GM12801 (cell line): Measurements from ENCODE around the gene UCK1.

Source experiments
- CTCF ChIP-seq: IDR thresholded peaks from one replicate; pipeline ENCODE4 v1.5.1; 2011; ENCODE audit warnings: control low read depth; ENCODE audit not compliant: insufficient read length; ENCODE audit errors: extremely low read depth

Gene UCK1

DNA sequence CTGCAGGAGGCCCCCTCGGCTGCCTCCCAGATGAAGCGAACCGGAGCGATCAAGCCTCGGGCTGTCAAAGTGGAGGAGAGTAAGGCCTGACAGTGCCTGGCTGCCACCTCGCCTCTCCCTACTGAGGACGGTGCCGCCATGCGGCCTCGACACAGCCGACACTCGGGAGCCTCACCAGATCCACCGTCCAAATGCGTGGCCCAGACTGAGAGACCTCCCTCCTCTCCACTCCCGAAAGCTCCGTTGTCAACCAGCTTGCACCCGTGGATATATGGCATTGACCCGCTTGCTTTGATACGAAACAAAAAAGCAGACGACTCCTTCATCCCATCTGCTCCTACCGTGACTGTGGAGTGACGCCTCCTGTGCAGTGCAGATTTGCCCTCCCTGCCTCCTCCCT is 35.3 kb downstream of the UCK1 start:
- no peak for TF ChIP-seq CTCF

GRCh38 chr9:131494296-131494870 is 36.7 kb downstream of the UCK1 start:
- TF ChIP-seq CTCF, result no peak

DNA sequence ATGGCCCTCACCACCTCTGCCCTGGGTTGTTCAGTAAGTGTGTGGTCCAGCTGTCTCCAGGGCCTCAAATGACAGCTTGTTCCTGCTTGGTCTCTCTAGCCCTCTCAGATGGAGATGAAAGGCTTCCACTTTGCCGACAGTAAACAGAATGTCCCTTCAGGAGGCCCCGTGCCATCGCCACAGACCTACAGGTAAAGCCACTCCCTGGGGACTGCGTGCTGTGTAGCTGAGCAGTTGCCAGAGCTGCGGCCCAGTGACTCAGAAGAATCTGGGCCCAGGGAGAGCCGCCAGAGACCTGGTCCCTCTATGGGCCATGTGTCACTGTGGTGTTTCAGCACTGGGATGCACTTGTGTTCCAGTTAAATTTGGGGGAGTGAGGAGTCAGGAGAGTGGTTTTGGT is 39.0 kb downstream of the UCK1 start:
- no peak for TF ChIP-seq CTCF

GRCh38 chr9:131491001-131491710 is 39.9 kb downstream of the UCK1 start:
- no peak for TF ChIP-seq CTCF

- TF ChIP-seq CTCF, result no peak
These were observed 40.5 kb downstream of the UCK1 start for GRCh38 chr9:131490514-131490913.

DNA sequence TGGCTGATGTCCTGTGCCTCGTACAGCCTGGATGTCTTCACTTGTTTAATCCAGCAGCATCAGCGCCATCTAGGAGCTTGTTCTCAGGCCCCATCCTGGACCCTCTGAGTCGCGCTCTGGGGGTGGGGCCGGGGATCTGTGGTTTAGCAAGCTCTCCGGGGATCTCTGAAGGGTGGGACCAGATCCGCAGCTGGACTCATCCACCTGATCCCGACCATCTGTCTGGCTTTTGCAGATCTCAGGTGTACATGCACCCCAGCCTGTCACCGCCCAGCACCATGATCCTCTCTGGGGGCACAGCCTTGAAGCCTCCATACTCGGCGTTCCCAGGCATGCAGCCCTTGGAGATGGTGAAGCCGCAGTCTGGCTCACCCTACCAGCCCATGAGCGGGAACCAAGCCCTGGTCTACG is 43.4 kb downstream of the UCK1 start:
- TF ChIP-seq CTCF, result no peak

DNA sequence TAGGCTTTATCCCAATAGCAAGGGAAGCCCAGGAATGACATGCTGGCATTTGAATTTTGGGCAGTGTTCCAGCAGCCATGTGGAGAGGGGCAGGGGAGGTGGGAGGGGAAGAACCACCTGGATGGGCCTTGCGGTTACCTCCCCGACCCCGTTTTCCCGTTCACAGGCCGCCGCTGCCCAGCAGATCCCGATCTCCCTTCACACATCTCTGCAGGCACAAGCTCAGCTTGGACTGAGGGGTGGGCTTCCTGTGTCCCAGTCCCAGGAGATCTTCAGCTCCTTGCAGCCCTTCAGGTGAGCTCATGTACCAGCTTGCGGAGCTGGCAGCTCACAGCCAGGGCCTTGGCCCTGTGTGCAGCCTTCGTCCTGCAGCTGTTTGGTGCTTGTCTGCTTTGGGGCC is 44.1 kb downstream of the UCK1 start:
- no peak for TF ChIP-seq CTCF
